Embryonic facial prominence (tissue), 1 donor: Measurements from ENCODE around the gene SELP.
"Not testable (repeated sequence)": the region's sequence is repeated elsewhere in the genome, so short reads cannot be mapped to it uniquely, and the experiment has no call there.

Experiments
- DNase-seq: peaks from one replicate; pipeline ENCODE4 v3.0.0-alpha.2; 2016; ENCODE audit errors: extremely low spot score

The SELP gene

DNA sequence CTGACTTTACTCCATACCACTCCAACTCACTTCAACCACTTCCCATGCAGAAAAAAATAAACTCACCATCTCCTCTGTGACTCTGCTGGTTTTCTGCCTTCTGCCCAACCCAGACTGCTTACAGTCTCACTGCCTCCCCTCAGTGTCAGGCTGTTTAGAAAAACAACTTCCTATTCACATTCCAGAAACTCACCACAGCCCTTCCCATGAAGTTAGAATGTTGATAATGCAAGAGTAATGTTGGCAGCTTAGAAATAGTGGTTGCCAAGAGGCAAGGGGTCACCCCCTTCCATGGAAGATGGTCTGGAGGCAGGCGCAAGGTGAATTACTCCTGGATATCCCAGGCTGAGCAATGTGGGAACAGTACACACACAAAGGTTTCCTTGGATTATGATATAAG is at the start of gene SELP:
Gene SELP (minus strand): TSS at position 119 of the 400 bp plus-strand sequence. CDS start 50 bp downstream, at position 69.
- no peak for DNase-seq

GRCh38 chr1:169679692-169680091 is 49.8 kb upstream of the SELP start:
- DNase-seq, result no peak

DNA sequence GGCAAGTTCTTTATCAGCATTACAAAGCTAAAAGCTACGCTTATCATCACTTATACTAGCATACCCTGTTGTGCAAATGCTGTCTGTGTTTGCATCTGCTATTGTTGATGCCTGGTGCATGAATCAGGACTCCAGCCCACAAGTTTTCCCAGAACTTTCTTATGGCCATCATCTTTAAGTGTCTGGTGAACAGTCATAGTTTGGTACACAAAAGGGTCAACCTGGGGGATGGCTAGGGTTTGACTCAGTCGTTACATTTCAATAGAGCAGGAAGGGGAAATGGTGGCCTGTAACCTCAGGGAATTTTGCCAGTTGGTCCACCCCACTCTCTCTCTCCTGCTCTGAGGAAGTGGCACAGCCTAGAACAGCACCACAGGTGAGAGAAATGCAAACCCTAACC is 46.1 kb upstream of the SELP start:
- DNase-seq, result no peak

DNA sequence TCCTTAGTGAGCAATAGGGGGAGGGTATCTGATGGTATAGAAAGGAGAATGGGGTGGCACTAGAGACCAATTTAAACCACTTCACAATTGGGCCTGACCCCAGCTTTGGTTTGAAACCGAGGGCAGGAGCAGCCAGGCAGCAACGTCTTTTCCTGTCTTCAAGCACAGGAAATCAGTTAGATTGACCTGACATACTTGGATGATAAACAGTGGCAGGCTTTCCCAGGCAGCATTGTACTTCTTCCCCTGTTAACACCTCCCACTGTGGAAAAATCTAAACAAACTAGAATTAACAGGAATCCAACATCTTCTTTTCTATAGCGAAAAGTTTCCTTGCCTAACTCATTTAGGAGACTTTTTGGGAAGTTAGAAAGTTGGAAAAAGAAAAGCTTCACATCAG is 40.9 kb upstream of the SELP start:
- DNase-seq, result no peak

- not testable (repeated sequence) for DNase-seq
Observed at GRCh38 chr1:169670244-169670643, 40.3 kb upstream of the SELP start.

DNA sequence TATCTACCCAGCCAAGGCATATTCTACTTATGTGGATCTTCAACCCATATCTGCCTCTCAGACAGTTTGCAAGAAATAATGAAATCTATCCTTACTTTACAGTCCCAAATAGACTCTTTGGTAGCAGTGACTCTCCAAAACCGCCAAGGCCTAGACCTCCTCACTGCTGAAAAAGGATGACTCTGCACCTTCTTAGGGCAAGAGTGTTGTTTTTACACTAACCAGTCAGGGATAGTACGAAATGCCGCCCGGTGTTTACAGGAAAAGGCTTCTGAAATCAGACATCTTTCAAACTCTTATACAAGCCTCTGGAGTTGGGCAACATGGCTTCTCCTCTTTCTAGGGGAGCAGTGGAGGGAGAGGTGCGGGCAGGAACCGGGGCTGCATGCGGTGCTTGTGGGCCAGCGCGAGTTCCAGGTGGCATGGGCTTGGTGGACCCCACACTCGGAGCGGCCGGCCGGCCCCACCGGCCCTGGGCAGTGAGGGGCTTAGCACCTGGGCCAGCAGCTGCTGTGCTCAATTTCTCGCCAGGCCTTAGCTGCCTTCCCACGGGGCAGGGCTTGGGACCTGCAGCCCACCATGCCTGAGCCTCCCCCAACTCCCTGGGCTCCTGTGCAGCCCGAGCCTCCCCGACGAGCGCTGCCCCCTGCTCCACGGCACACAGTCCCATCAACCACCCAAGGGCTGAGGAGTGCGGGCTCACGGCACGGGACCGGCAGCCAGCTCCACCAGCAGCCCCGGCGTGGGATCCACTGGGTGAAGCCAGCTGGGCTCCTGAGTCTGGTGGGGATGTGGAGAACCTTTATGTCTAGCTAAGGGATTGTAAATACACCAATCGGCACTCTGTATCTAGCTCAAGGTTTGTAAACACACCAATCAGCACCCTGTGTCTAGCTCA is 38.0 kb upstream of the SELP start:
- not testable (repeated sequence) for DNase-seq

DNA sequence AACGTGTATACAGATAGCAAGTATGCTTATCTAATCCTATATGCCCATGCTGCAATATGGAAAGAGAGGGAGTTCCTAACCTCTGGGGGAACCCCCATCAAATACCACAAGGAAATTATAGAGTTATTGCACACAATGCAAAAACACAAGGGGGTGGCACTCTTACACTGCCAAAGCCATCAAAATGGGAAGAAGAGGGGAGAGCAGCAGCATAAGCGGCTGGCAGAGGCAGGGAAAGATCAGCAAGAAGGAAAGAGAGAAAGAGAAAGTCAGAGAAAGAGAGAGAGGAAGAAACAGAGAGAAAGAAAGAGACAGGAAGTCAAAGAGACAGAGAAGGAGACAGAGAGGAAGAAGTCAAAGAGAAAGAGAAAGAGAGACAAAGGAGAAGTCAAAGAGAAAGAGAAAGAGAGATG is 37.3 kb upstream of the SELP start:
- DNase-seq, result not testable (repeated sequence)

- not testable (repeated sequence) for DNase-seq
Observed at GRCh38 chr1:169662680-169663079, 32.8 kb upstream of the SELP start.

GRCh38 chr1:169661066-169661465 is 31.1 kb upstream of the SELP start:
- DNase-seq, result not testable (repeated sequence)

GRCh38 chr1:169658777-169659176 is 28.9 kb upstream of the SELP start:
- DNase-seq, result not testable (repeated sequence)

DNA sequence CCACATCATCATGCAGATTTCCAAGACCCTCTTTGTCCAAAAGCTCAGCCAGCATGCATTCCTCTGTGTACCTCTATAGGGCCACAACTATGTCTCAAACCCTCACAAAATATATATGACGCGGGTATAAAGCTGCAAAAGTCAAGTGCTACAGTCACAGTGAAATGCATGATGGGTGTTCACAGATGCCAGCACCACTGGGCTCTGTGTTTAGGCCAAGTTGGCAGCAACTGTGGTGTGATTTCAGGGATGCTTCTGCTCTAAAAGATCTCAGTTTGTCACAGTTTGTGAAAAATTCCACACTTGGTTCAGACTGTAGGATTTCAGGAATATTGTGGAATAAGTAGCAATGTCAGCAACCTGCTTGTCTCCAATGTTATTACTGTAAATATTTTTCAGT is 23.9 kb upstream of the SELP start:
- no peak for DNase-seq

GRCh38 chr1:169651035-169651434 is 21.1 kb upstream of the SELP start:
- DNase-seq, result no peak

GRCh38 chr1:169650551-169650950 is 20.6 kb upstream of the SELP start:
- no peak for DNase-seq

DNA sequence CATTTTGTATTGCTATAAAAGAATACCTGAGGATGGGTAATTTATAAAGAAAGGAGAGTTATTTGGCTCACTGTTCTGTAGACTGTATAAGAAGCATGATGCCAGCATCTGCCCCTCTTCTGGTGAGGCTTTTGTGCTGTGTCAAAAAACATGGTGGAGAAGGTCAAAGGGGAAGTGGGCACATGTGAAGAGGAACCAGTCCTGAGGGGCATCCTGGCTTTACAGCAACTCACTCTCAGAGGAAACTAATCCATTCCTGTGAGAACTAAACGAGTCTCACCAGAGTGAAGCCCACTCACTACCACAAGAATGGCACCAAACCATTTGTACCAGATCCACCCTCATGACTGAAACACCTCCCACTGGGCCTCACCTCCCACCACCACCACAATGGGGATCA is 18.8 kb upstream of the SELP start:
- no peak for DNase-seq

GRCh38 chr1:169648187-169648586 is 18.3 kb upstream of the SELP start:
- DNase-seq, result no peak

GRCh38 chr1:169647512-169647911 is 17.6 kb upstream of the SELP start:
- DNase-seq, result no peak

- no peak for DNase-seq
Observed at GRCh38 chr1:169644297-169644696, 14.4 kb upstream of the SELP start.

GRCh38 chr1:169634877-169635276 is 5.0 kb upstream of the SELP start:
- no peak for DNase-seq

DNA sequence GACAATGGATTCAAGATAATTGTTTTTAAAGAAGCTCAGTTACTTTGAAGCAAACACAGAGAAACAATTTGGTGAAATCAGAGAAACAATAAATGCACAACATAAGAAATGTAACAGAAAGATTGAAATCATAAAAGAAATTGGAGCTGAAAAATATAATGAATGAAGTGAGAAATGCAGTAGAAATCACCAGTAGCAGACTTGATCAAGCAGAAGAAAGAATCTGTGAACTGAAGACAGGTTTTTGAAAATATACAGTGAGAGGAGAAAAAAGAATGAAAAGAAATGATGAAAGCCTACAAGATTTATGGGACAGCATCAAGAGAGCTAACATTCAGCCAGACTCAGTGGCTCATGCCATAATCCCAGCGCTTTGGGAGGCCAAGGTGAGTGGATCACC is 4.2 kb upstream of the SELP start:
- no peak for DNase-seq

- no peak for DNase-seq
Observed at GRCh38 chr1:169631249-169631648, 1.3 kb upstream of the SELP start.

GRCh38 chr1:169624912-169625311 is 5.0 kb downstream of the SELP start:
- DNase-seq, result no peak

GRCh38 chr1:169624122-169624521 is 5.8 kb downstream of the SELP start:
- DNase-seq, result no peak

- DNase-seq, result no peak
Observed at GRCh38 chr1:169623132-169623926, 6.6 kb downstream of the SELP start.
